ENCODE measurements around the gene RALGDS. TPM values are rescaled to one million over a fixed set of nuclear protein-coding genes. Genes with fewer than 3 reads are reported as not detected.
A peak's percentile ranks its signal among the peaks of the same experiment; 100 is the strongest.

Gene RALGDS
- total RNA-seq, 1 experiment from 2014 or later = 40.1 TPM

GRCh38 chr9:133148199-133149129 lies 27.4 kb upstream of the RALGDS start:
- Histone ChIP-seq H3K4me1 (ENCODE audit: insufficient read depth, low read length, poor library complexity, severe bottlenecking) (peaks cover 26% of the 10 kb centered on the region), H3K27ac (ENCODE audit: low read depth, low read length, poor library complexity, severe bottlenecking) (peak overlapping the region; percentile 77), H3K4me3 (ENCODE audit: low read depth, low read length, poor library complexity, severe bottlenecking) (peak overlapping the region; percentile 74), H3K36me3 (ENCODE audit: insufficient read depth, low read length, poor library complexity, severe bottlenecking) (no peaks in the 10 kb centered on the region), H3K9me3 (ENCODE audit: low read depth, low read length, poor library complexity, severe bottlenecking) (no peaks in the 10 kb centered on the region), H3K27me3 (replicated peaks; ENCODE audit: insufficient read depth, low read depth, low read length, poor library complexity) (no peaks in the 10 kb centered on the region)
- peak; percentile 39 for DNase-seq (ENCODE audit: low spot score)
- BruUV-seq (replicated peaks) = no TSS peak
- no peak for TF ChIP-seq CTCF (conservative IDR thresholded peaks at IDR 0.05; ENCODE audit: low read depth, low read length)
- TF ChIP-seq EZH2 (IDR thresholded peaks at IDR 0.05; ENCODE audit: borderline replicate concordance, low read depth, low read length, poor library complexity, severe bottlenecking) = no peak
- CTCF ChIA-PET = no interaction called here
- intact Hi-C loops (cut with micrococcal nuclease; ENCODE audit: unreplicated experiment) = loop anchor here (5.0 kb wide), 1 partner anchor 106 kb away; no protein-coding TSS in a partner anchor
- POLR2A ChIA-PET (ENCODE audit: low non-redundant PET) = interaction anchor here (0.6 kb wide), 1 partner anchor 533 kb away, joined by 3 read pairs; no protein-coding TSS in a partner anchor

GRCh38 chr9:133147412-133148198 lies 26.6 kb upstream of the RALGDS start:
- intact Hi-C loops (cut with micrococcal nuclease; ENCODE audit: unreplicated experiment) = loop anchor here (1.0 to 5.0 kb wide), 2 partner anchors 44 to 105 kb away; no protein-coding TSS in a partner anchor
- ChIA-PET CTCF (no interaction called here), POLR2A (ENCODE audit: low non-redundant PET) (no interaction called here)
- TF ChIP-seq CTCF (conservative IDR thresholded peaks at IDR 0.05; ENCODE audit: low read depth, low read length) (peak; percentile 92), EZH2 (IDR thresholded peaks at IDR 0.05; ENCODE audit: borderline replicate concordance, low read depth, low read length, poor library complexity, severe bottlenecking) (no peak)
- peak; percentile 65 for DNase-seq (ENCODE audit: low spot score)
- Histone ChIP-seq H3K4me3 (ENCODE audit: low read depth, low read length, poor library complexity, severe bottlenecking) (peak overlapping the region; percentile 74), H3K27me3 (replicated peaks; ENCODE audit: insufficient read depth, low read depth, low read length, poor library complexity) (no peaks in the 10 kb centered on the region), H3K4me1 (ENCODE audit: insufficient read depth, low read length, poor library complexity, severe bottlenecking) (peaks cover 26% of the 10 kb centered on the region), H3K9me3 (ENCODE audit: low read depth, low read length, poor library complexity, severe bottlenecking) (no peaks in the 10 kb centered on the region), H3K36me3 (ENCODE audit: insufficient read depth, low read length, poor library complexity, severe bottlenecking) (no peaks in the 10 kb centered on the region), H3K27ac (ENCODE audit: low read depth, low read length, poor library complexity, severe bottlenecking) (peak overlapping the region; percentile 77)
- no TSS peak for BruUV-seq (replicated peaks)

- ChIA-PET CTCF (interaction anchor here (0.5 to 0.9 kb wide), 2 partner anchors 125 to 313 kb away, joined by 3 to 4 read pairs; partner anchors contain the start of gene CACFD1), POLR2A (ENCODE audit: low non-redundant PET) (no interaction called here)
- BruUV-seq (replicated peaks) = no TSS peak
- intact Hi-C loops (cut with micrococcal nuclease; ENCODE audit: unreplicated experiment) = loop anchor here (1.0 to 5.0 kb wide), 2 partner anchors 44 to 105 kb away; no protein-coding TSS in a partner anchor
- Histone ChIP-seq H3K27me3 (replicated peaks; ENCODE audit: insufficient read depth, low read depth, low read length, poor library complexity) (no peaks in the 10 kb centered on the region), H3K27ac (ENCODE audit: low read depth, low read length, poor library complexity, severe bottlenecking) (no peak overlapping the region), H3K4me1 (ENCODE audit: insufficient read depth, low read length, poor library complexity, severe bottlenecking) (peaks cover 26% of the 10 kb centered on the region), H3K4me3 (ENCODE audit: low read depth, low read length, poor library complexity, severe bottlenecking) (peak overlapping the region; percentile 74), H3K9me3 (ENCODE audit: low read depth, low read length, poor library complexity, severe bottlenecking) (no peaks in the 10 kb centered on the region), H3K36me3 (ENCODE audit: insufficient read depth, low read length, poor library complexity, severe bottlenecking) (no peaks in the 10 kb centered on the region)
- no peak for TF ChIP-seq CTCF (conservative IDR thresholded peaks at IDR 0.05; ENCODE audit: low read depth, low read length)
- no peak for TF ChIP-seq EZH2 (IDR thresholded peaks at IDR 0.05; ENCODE audit: borderline replicate concordance, low read depth, low read length, poor library complexity, severe bottlenecking)
- DNase-seq (ENCODE audit: low spot score) = no peak
Observed at GRCh38 chr9:133146746-133147411, 25.8 kb upstream of the RALGDS start.

All from A673 (cell line).